ENCODE data around the gene SUMF1. TPM values are rescaled to one million over a fixed set of nuclear protein-coding genes. Genes with fewer than 3 reads are reported as not detected.

Gene SUMF1
- polyA plus RNA-seq, 1 experiment: 51.4 TPM

DNA sequence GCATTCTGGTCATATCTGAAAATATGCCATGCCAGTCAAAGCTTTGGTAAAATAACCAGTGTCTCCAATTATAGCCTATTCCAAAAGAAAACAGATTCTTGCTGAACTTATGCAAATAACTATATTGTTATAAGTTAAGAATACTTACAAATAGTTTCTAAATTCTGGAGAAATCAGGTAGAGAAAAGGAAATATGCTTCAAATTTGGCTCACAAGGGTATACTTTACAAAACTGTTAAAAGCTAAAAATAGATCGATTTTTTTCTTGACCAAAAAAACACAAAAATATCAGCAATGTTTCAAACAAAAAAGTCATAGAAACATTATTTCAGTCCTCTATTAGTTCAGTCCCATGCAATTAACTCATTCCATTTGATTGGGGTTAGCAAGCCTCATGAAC is 140.2 kb downstream of the SUMF1 start:
- Histone ChIP-seq H3K4me3 (ENCODE audit: low read depth, low read length) (no peak overlapping the region), H3K27me3 (ENCODE audit: control insufficient read depth, insufficient read depth, low read length) (no peaks in the 10 kb centered on the region), H3K9me3 (ENCODE audit: control insufficient read depth, insufficient read depth, low read length) (peaks cover 3% of the 10 kb centered on the region; the same call in 1 of the 2 replicates), H3K27ac (ENCODE audit: low read depth, low read length) (no peak overlapping the region)
- TF ChIP-seq, protein P1, sequence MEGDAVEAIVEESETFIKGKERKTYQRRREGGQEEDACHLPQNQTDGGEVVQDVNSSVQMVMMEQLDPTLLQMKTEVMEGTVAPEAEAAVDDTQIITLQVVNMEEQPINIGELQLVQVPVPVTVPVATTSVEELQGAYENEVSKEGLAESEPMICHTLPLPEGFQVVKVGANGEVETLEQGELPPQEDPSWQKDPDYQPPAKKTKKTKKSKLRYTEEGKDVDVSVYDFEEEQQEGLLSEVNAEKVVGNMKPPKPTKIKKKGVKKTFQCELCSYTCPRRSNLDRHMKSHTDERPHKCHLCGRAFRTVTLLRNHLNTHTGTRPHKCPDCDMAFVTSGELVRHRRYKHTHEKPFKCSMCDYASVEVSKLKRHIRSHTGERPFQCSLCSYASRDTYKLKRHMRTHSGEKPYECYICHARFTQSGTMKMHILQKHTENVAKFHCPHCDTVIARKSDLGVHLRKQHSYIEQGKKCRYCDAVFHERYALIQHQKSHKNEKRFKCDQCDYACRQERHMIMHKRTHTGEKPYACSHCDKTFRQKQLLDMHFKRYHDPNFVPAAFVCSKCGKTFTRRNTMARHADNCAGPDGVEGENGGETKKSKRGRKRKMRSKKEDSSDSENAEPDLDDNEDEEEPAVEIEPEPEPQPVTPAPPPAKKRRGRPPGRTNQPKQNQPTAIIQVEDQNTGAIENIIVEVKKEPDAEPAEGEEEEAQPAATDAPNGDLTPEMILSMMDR (IDR thresholded peaks at IDR 0.05; ENCODE audit: low read depth, low read length): no peak
- ChIA-PET CTCF (interaction anchor here (1.2 to 1.6 kb wide), 2 partner anchors 24 to 307 kb away, joined by 6 to 7 read pairs; no protein-coding TSS in a partner anchor), POLR2A (no interaction called here)
- no peak for DNase-seq (ENCODE audit: low read depth, low spot score)

DNA sequence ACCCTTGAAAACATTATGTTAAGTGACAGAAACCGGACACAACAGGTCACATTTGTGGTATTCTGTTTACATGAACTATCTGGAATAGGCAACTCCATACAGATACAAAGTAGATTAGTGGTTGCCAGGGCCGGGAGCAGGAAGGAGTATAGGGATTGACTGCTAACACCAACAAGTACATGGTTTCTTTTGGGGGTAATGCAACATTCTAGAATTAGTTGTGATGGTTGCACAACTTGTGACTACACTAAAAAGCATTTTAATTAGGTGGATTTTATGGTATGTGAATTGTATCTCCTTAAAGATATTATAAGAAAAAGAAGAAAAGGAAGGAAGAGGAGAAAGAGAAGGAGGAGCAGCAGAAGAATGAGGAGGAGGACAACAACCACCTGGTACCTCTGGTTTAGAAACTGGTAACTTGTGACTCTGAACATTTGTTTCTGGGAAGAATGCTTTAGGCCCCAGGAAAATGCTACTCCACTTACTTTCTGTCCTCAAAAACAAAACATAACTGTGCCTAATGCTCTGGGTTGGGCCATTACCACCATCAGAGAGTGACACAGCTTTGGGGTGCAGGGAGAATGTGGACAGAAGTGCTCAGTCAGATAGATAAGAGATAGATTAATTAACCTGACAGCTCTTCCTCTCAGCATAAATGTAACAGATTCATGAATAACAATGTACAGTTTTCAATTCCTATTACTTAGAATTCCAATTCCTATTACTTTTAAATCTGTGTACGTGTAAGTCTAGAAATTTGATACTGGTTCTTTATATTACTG is 143.6 kb downstream of the SUMF1 start:
- Histone ChIP-seq H3K27ac (ENCODE audit: low read depth, low read length) (no peak overlapping the region), H3K4me3 (ENCODE audit: low read depth, low read length) (no peak overlapping the region), H3K27me3 (ENCODE audit: control insufficient read depth, insufficient read depth, low read length) (no peaks in the 10 kb centered on the region), H3K9me3 (ENCODE audit: control insufficient read depth, insufficient read depth, low read length) (no peaks in the 10 kb centered on the region)
- POLR2A ChIA-PET: interaction anchor here (1.0 kb wide), 1 partner anchor 170 kb away, joined by 5 read pairs; the partner anchor contains the start of gene ITPR1
- TF ChIP-seq, protein P1 (IDR thresholded peaks at IDR 0.05; ENCODE audit: low read depth, low read length): no peak
- CTCF ChIA-PET: no interaction called here
- no peak for DNase-seq (ENCODE audit: low read depth, low spot score)

DNA sequence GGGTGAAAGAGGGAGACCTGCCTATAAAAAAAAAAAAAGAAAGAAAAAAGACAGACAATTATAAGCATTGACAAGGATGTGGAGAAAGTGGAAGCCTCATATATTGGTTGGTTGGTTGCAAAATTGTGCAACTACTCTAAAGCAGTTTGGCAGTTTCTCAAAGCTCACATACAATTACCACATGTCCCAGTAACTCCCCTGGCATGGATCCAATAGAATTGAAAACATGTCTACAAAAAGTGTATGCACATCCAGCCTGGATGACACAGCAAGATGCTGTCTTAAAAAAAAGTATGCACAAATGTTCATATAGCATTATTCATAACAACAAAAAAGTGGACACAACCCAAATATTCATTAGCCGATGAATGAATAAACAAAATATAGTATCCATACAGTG is 144.4 kb downstream of the SUMF1 start:
- peak; percentile 62 for DNase-seq (ENCODE audit: low read depth, low spot score)
- no peak overlapping the region for H3K27ac ChIP-seq (ENCODE audit: low read depth, low read length)
- H3K4me3 ChIP-seq (ENCODE audit: low read depth, low read length): no peak overlapping the region
- H3K9me3 ChIP-seq (ENCODE audit: control insufficient read depth, insufficient read depth, low read length): no peaks in the 10 kb centered on the region
- POLR2A ChIA-PET: interaction anchor here (0.7 to 1.0 kb wide), 2 partner anchors 171 to 260 kb away, joined by 3 to 5 read pairs; partner anchors contain the start of gene ITPR1
- H3K27me3 ChIP-seq (ENCODE audit: control insufficient read depth, insufficient read depth, low read length): no peaks in the 10 kb centered on the region
- TF ChIP-seq, protein P1 (IDR thresholded peaks at IDR 0.05; ENCODE audit: low read depth, low read length): no peak
- CTCF ChIA-PET: interaction anchor here (0.9 to 1.5 kb wide), 2 partner anchors 310 to 389 kb away, joined by 3 to 6 read pairs; no protein-coding TSS in a partner anchor

DNA sequence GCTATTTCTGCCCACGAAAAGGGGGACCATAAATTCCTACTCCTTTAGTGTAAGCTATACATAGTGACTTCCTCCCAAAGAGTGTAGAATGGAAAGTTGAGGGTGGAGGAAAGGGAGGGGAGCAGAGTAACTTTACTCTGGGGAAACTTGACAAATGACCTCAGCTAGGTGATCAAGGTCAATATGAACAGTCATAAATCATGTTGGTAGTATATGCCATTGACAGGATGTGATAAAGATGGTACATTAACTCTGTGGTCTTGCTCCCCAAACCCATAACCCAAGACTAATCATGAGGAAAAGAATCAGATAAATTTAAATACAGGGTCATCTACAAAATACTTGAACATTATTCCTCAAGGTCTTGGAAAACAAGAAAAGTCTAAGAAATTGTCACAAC is 145.3 kb downstream of the SUMF1 start:
- POLR2A ChIA-PET: no interaction called here
- TF ChIP-seq, protein P1 (IDR thresholded peaks at IDR 0.05; ENCODE audit: low read depth, low read length): no peak
- CTCF ChIA-PET: interaction anchor here (0.6 to 1.5 kb wide), 6 partner anchors 17 to 390 kb away, joined by 3 to 7 read pairs (median 4); no protein-coding TSS in a partner anchor
- no peak overlapping the region for H3K4me3 ChIP-seq (ENCODE audit: low read depth, low read length)
- H3K27ac ChIP-seq (ENCODE audit: low read depth, low read length): no peak overlapping the region
- no peaks in the 10 kb centered on the region for H3K9me3 ChIP-seq (ENCODE audit: control insufficient read depth, insufficient read depth, low read length)
- no peak for DNase-seq (ENCODE audit: low read depth, low spot score)
- no peaks in the 10 kb centered on the region for H3K27me3 ChIP-seq (ENCODE audit: control insufficient read depth, insufficient read depth, low read length)

All from AG04450 (cell line).